Posterior cingulate gyrus (tissue), 11 donors: ENCODE data around the gene KCNIP4.

Experiments
- DNase-seq, 10 donors: peaks; one replicate each; pipeline versions ENCODE4 v3.0.0 to v3.0.0-alpha.2; 2020 to 2021; ENCODE audit warnings: mixed read lengths in 3 of 10
- intact Hi-C: fragments of 100-400 bp; cut with DNase I; formaldehyde crosslinking; loops from one replicate; pipeline ENCODE4 v1.15.1; 2023

Gene KCNIP4

DNA sequence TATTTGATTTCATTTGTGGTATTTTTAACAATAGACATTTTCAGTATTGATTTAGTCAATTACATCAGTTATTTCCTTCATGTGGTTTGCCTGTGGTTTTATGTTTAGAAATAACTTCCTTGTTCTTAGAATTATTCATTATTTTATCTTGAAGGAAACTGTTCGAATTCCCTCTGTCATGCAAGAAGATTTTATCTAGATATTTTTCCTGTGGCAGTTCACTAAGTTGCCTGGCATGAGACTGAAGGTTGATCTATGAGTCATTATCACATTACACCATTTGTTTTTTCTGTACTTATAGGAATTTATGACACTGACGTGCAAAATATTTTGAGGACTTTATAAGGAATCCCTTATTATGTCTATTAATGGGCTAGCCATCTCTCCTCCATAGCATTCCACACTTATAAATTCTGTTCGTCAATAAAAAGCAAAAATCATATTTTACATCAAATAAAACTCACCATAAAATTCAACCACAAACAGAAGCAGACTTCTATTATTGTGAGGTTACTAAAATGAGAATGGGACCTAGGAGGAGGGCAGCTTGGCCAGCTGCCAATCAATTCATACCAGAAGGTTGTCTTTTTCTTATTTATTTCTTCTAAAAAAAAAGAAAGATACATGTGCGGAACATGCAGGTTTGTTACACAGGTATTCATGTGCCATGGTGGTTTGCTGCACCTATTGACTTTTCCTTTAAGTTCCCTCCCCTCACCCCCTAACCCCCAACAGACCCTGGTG is 179.0 kb downstream of the KCNIP4 start:
- intact Hi-C loops, result no loop called here
- DNase-seq, result peak in 1 of 10 donors; percentile 61

DNA sequence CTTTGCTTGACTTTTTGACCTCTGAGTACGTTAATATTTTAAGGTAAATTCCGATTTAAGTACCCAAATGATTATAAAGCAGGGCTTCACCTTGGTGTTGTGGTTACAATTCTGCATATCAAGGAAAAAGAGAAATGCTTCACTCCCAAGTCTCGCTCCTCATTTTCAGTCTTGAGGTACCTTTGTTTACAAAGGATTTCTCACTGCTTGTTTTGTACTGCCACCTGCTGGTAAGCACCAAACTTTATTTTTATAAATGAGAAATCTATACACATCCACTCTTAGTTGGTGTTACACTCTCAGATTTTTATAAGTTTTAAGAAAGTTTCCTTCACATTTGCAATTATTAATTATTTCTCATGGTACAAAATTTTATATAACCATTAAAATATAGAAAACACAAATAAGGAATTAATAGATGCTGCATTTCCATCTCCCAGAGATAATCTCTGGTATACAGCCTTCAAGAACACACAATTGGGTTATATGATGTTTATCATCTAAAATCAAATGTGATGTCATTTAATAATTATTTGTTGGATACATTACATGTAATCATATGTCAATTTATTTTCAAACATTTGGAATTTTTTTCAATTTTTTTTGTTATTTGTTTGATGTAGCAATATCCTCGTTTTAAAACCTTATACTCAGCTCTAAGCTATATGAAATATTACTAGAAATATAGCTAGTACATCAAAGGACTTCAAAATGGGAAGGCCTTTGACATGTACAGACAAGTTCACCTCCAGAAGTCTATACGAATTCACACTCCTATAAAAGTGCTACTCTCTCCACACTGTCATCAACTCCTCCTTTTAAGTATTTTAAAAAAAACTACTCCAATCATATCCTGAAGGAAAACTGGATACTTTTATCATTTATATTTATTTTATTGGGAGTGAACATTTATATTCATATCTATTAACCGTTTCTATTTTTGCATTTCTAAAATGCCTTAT is 179.9 kb downstream of the KCNIP4 start:
- DNase-seq, result peak in 1 of 10 donors; percentile 21
- intact Hi-C loops, result loop anchor here (1.0 kb wide), 1 partner anchor 256 kb away; no protein-coding TSS in a partner anchor

DNA sequence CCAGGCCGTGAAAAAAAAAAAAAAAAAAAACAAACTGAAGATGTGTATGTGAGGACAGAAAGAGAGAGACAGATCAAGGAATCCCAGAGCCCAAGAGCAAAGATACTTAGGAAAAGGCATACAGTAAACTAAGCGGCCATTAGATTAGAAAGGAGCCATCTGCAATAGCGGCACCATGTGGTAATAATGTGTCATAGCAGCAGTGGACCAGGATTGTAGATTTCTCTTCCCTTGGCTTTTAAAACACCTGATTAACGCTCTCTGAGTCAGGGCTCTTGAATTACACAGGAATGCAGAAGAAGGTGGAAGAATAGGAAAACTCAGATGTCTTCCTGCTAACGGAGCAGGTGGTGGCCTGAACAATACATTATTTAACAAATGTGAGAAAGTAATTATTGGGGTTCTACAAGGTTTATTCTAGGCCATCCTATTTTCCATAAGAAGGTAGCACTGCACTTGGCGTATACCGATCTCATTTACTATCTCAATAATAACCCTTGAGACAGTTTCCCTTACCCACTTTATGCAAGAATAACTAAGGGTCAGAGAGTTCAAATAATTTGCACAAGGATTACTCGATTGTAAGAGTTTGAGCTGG is 182.7 kb downstream of the KCNIP4 start:
- DNase-seq, result peak in 4 of 10 donors; percentile 34 to 45 (median 44)
- intact Hi-C loops, result no loop called here

DNA sequence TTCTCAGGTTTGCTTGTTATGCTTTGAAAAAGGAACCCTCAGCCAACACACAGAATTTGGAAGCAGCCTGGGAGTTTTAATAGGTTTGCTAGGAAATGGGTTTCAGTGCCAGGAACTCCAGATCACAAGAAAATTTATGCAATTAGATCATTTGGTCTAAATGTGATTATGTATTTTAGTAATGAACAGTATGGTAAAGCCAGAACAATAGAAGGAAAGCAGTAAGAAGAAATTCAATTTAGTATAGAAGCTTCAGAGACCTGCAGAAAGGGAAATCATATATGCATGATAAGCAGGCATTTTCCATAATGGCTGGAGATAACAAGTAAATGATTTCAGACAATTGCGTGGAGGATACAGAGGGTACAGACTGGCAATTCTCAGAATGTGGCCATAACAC is 184.7 kb downstream of the KCNIP4 start:
- intact Hi-C loops, result no loop called here
- no peak for DNase-seq

DNA sequence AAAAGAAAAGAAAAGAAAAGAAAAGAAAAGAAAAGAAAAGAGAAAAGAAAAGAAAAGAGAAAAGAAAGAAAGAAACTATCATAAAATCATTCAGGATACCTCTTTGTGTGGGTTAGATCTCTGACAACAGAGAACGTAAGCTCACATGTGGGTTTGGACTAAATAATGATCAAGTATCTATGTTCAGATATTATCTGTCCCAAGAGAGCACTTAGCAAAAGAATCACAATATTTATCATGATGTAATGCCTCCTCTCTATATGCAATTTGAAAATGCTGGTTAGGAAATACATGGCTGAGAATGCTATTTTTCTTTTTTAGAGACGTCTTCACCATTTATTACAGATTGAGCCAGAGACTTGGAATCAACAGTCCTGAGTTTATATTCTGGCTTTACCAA is 191.3 kb downstream of the KCNIP4 start:
- intact Hi-C loops, result no loop called here
- DNase-seq, result no peak

DNA sequence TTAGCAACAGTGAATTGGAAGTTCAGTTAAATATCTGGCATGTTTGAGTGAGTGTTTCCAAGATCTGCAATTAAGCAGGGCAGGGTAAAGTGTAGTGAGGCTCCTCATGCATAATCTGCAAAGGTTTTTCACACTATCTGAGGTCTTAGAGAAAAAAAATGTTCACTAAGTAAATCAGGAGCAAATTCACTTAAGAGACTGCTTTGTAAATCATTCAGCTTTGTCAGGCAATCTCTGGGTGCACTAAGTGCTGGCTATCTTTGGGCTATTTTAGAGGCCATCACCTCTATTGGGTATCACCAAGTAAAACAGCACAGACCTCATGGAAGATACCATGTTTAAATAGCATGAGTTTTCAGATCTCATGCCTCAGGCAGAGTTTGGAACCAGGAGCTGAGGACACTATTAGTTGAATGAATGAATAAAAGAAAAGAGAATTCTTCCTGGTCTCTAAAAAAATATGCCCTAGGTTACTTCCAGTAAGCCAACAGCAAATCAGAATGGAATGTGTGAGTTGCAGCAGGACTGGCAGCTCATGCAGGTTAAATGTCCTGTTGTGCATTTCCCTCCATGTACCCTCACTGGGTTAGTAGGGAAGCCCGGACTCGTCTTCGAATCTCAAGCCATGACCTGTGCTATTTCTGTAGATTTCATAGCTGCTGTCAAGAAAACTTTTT is 195.3 kb downstream of the KCNIP4 start:
- no peak for DNase-seq
- intact Hi-C loops, result no loop called here

DNA sequence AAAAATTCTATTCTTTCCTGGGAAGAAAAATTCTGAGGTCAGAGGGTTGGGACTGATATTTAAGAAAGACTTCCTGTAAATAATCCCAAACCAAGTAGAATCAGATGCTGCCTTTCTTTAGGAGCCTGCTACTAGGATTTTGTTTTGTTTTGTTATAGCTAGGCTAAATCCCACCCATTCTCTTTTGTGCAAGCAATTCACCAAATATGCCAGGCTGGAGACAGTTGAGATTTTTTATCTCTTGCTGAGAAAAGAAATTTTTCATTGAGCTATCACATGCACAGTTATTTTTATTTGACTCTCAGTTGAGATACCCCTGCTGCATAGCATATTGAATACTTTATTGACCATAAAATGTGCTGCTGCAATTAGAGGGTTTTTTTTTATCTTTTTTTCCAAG is 196.0 kb downstream of the KCNIP4 start:
- intact Hi-C loops, result no loop called here

DNA sequence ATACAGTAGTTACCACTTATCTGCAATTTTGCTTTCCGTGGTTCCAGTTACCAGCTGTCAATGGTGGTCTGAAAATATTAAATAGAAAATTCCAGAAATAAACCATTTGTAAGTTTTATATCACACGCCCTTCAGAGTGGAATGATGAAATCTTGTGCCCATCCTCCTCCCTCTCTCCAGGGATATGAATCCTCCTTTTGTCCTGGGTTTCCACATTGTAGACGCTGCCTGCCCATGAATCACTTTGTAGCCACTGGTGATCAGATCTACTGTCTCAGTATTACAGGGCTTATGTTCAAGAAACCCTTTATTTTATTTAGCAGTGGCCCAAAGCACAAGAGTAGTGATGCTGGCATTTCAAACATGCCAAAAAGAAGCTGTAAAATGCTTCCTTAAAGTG is 198.6 kb downstream of the KCNIP4 start:
- no peak for DNase-seq
- intact Hi-C loops, result no loop called here

More for the DNA sequence above, 196.0 kb downstream of the KCNIP4 start:
- no peak for DNase-seq

DNA sequence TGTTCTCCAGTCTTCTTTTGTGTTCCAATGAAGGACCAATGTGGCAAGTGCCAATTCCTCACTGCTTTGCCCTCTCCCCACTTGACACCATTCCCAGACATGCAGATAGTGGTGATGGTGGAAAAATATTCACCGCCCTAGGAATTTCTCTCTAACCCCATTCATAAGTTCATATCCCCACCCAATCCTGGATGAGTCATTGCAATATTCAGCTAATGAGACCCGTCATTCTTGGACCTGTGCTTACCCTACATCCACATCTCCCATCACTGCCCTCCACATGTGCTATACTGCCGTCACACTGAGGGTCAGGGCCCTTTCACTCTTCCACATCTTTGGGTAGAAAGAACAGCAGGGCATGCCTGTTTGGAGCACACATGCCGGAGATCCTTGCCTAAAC is 199.2 kb downstream of the KCNIP4 start:
- DNase-seq, result no peak
- intact Hi-C loops, result no loop called here

DNA sequence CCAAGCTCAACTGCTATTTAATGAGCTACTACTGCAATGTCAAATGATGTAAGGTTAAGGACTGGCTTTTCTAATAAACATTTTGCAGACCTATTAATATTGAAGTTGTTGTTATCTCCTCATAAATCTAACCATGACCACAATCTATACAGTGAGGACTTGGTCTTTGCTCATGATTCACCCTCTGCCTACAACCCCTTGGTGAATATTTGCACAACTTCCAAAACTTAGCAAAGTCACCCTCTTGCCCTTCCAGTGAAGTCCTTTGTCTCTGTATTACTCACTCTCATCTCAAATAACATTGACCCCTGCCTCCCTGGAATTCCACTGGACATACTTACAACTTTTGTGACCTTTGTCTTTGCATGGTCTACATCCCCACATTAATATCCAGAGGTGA is 204.5 kb downstream of the KCNIP4 start:
- intact Hi-C loops, result no loop called here
- DNase-seq, result no peak

DNA sequence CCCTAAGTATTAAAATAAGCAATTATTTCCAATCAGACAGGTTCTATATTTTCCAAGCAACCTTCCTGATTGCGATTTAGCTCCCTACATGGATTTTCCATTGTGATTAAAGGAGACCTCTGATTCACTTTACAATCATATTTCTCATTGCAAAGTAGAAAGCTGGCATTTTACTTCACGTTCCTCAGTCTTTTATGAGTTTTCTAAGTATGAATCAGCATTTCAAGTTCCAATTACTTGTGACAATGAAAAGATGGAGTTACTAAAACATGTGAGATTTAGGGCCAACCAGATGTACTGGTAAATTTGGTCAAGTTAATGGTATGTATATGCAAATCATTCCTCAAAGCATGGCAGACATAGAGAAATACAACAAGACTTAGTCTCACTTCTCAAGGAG is 206.2 kb downstream of the KCNIP4 start:
- intact Hi-C loops, result no loop called here

DNA sequence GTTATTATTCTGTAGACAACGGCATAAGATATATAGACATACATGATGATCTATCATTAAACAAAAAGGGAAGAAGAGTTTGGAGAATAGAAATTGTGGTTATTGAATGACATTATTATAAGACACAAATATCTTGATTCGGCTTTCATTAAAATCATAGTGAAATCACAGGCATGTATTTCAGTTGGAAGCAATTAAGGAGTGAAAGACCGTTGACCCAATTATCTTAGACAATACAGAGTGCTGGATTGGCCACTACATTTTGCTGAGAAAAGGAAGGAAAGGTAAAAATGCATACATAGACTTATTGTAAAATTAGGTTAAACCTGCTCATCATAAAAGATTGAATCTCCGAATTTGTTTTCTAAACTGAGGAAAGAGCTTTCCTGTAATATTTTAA is 209.8 kb downstream of the KCNIP4 start:
- intact Hi-C loops, result no loop called here
- no peak for DNase-seq

More for the DNA sequence above, 206.2 kb downstream of the KCNIP4 start:
- DNase-seq, result no peak

DNA sequence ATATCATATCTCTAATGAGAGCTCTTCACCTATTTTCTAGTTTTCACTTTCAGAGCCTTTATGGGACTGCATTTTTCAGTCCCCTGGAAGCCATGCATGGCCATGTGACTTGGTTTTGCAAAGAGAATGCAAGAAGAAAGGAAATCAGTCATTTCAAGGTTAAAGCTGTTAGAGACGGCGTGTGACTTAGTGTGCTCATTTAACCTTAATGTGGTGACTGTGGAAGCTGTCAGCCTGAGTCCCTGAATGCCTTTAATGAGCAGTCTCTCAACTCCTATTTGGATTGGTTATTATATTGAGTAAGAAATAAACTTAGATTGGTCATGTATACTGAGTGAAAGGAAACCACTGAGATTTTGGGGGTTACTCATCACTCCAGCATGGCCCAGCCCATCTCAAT is 212.7 kb downstream of the KCNIP4 start:
- DNase-seq, result no peak
- intact Hi-C loops, result no loop called here

DNA sequence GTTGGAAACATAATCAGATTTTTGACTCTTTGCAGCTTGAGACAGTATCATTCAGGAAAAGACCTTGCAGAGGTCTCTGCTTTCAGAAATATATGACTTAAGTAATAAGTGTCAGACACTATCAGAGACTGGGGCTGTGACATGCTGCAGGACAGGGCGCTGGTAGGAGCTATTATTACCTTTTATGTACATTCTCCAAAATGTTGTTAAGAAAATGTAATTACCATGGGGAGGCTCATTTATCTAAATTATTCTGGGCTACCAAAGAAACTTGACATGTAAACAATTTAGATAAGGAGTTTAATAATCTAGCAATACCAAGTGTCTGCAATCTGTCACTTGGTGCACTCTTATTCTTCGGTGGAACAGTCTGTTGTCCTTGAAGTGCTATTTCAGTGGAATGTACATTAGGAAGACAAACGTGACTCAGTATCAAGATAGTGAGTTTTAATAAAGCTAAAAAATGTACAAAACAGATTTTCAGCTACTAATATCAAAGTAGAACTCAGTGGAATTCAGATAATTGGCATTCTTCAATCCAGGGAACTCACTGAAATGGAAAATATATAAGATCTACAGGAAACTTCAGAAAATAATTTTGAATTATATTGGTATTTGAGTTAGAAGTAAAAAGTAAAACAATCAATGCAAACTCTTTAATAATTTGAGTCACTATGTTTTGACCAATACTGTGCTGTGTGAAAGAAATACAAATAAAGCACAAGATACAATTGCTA is 214.5 kb downstream of the KCNIP4 start:
- no peak for DNase-seq
- intact Hi-C loops, result no loop called here

DNA sequence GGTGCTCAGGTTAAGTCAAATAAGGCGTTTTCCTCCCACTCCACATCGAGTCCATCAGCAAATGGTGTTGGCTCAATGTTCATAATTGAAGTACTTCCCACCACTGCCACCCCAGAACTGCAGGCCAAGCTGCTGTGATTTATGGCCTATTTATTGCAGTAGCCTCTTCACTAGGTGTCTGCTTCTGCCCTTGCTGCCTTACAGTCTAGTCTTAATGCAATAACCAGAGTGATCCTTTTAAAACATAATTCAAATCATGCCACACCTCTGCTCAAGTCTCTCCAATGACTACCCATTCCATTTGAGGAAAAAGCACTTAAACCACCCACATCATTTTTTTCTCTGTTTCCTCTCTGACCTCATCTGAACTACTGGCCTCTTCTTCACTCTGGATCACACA is 220.3 kb downstream of the KCNIP4 start:
- DNase-seq, result no peak
- intact Hi-C loops, result no loop called here

DNA sequence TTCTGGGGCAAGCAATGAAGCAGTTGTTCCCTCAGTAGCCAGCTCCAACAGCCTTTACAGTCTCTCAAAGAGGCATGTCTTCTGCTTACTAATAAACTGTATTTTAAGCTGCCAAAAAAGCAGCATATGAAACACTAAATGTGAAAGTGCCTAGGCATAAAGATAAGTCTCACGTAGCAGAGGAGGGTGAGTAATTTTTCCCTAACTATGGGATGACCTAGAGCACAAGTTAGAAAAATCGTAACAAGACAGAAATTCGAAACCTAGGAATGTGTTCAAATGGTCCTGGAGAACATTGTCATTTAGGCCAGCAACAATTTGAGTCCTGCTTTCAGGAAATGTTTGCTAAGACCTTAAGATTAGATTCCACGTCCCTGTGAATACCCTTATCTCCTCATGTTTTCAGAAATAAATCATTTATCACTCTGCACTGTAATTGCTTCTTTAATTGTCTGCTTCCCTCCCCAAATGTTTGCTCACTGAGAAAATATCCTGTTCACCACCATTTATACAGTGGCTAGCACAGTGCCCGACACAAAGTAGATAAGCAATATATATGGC is 222.2 kb downstream of the KCNIP4 start:
- no peak for DNase-seq
- intact Hi-C loops, result no loop called here

DNA sequence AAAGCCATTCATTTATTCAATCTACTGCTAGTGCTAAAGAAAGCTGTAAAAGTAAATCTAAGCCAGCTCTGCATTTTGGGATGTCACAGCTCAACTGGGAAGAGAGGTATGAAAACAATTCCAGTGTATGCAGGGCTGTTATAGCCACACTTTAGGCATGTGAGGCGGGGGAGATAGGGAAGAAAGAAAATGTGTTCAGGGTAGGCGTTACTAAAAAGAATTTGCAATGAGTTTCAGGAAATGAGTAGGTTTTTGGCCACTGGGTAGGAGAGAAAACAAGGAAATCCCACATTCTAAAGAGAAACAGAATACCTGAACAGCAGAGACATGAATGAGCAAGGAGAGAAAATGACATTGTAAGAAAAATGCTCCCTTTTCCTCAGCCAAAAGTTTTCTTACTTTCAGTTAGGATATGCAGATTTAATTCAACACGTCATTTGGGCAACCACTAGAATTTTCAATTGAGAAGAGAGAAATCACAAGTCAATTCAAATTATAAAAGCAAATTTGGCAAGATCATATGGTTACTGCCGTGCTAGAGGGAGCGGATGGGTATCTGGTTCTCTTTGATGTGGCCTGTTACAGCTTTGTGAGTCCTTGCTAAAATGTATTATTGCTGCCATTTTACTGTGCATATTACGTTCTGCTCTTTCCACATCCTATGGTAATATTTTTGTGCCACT is 226.3 kb downstream of the KCNIP4 start:
- DNase-seq, result no peak
- intact Hi-C loops, result no loop called here

DNA sequence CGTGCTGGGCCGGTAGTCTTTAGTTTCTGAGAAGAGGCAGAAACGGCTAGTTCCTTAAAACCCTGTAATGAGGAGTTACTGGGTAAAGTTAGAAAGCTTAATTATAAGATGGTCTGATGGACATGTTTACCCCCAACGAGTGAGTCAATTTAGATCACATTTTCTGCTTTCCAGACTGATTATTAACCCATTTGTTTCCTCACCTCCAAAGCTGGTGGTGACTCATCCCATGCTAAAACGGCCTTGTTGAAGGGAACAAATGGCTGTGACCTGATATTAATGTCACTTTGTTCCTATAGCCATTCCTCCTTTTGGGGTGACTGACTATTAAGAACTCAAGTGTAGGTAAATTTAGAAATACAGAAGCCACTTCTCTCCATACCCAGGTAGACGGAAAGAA is 232.0 kb downstream of the KCNIP4 start:
- intact Hi-C loops, result no loop called here
- DNase-seq, result no peak

DNA sequence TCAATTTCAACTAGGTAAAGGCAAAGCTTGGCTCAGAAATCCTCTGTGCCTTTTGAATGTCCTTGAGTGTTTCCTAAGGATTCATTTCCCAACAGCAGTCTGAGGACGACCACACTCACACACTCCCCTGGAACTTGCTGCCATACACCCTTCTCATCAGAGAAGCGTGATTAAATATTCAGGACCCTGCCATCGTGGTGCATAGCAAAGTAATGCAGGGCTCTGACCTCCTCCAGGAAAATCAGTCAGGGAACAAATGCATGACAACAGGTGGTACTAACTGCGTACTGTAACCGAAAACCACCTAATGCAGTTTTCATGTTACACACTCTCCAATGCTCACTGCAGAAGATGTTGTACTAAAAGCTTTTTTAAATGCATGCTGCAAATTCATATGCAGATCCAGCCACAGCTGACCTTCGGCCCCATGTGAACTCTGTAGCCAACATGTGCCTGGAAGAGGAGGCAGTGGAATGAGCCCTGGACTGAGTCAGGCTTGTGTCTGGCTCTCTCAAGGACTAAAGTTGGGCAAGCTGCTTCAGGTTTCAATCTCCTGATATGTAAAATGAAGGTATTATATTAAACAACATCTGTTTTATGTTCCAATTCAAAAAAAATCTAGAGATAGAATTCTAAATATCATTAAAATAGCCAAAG is 238.3 kb downstream of the KCNIP4 start:
- intact Hi-C loops, result no loop called here
- no peak for DNase-seq
